Natural killer cell (primary cell): ENCODE data around the gene CAPG. TPM values are rescaled to one million over a fixed set of nuclear protein-coding genes. Genes with fewer than 3 reads are reported as not detected.

Experiments
- ATAC-seq, 3 donors: fragments of 150-1000 bp in 2 of 3; fragments of 200-7000 bp in 1 of 3; cut with Tn5 transposase; 1 replicate in 1 of 3; 2 replicates in 2 of 3; pipeline ENCODE4 v1.10.0; 2021; ENCODE audit warnings: mild to moderate bottlenecking in 2 of 3, moderate library complexity in 2 of 3
- DNase-seq, 2 donors: peaks; one replicate each; pipeline versions ENCODE4 v3.0.0 to v3.0.0-alpha.2; 2013 to 2021; ENCODE audit warnings: mixed read lengths in 1 of 2
- H3K27ac ChIP-seq: one replicate; pipeline ENCODE4 v1.5.1; 2013; ENCODE audit warnings: mild to moderate bottlenecking, low read length
- H3K27me3 ChIP-seq: one replicate; pipeline ENCODE4 v1.6.1; 2013; ENCODE audit warnings: low read length; ENCODE audit not compliant: control insufficient read depth, insufficient read depth
- H3K36me3 ChIP-seq: one replicate; pipeline ENCODE4 v1.6.1; 2013; ENCODE audit warnings: low read length; ENCODE audit not compliant: control insufficient read depth, insufficient read depth
- H3K4me1 ChIP-seq: one replicate; pipeline ENCODE4 v1.6.1; 2013; ENCODE audit warnings: low read length; ENCODE audit not compliant: control insufficient read depth, insufficient read depth
- H3K4me3 ChIP-seq: one replicate; pipeline ENCODE4 v1.5.1; 2013; ENCODE audit warnings: low read length
- H3K9me3 ChIP-seq: one replicate; pipeline ENCODE4 v1.6.1; 2013; ENCODE audit warnings: low read length; ENCODE audit not compliant: control insufficient read depth, insufficient read depth
- H3K27ac Mint-ChIP-seq, 2 donors: one replicate each; pipeline ENCODE4 v1.8.0; 2022; ENCODE audit warnings: mild to moderate bottlenecking in 2 of 2, mixed read lengths in 2 of 2, moderate library complexity in 1 of 2
- H3K27me3 Mint-ChIP-seq, 2 donors: one replicate each; pipeline ENCODE4 v1.8.0; 2022; ENCODE audit warnings: low read depth in 2 of 2, mixed read lengths in 2 of 2
- H3K36me3 Mint-ChIP-seq: one replicate; pipeline ENCODE4 v1.8.0; 2022; ENCODE audit warnings: mixed read lengths
- H3K4me1 Mint-ChIP-seq, 2 donors: one replicate each; pipeline ENCODE4 v1.8.0; 2022; ENCODE audit warnings: mixed read lengths in 2 of 2
- H3K4me3 Mint-ChIP-seq: one replicate; pipeline ENCODE4 v1.8.0; 2022; ENCODE audit warnings: mild to moderate bottlenecking, moderate library complexity, mixed read lengths
- H3K9me3 Mint-ChIP-seq, 2 donors: one replicate each; pipeline ENCODE4 v1.8.0; 2022; ENCODE audit warnings: mixed read lengths in 2 of 2
- CTCF ChIP-seq: fragments of 200-600 bp; IDR thresholded peaks from one replicate; pipeline ENCODE4 v1.8.0; 2022; ENCODE audit warnings: antibody characterized with exemption
- WGBS: methylation state at CpG from one replicate; pipeline ENCODE4 v1.1.7; 2013; ENCODE audit warnings: missing lambda C conversion rate; ENCODE audit not compliant: insufficient coverage; 5-methylcytosine and 5-hydroxymethylcytosine counted together
- intact Hi-C: fragments of 100-400 bp; cut with micrococcal nuclease; formaldehyde crosslinking; loops from one replicate; pipeline ENCODE4 v1.14.2; 2022
- total RNA-seq, 4 donors: library from RNA; stranded (reverse); fragments of 120-200 nt in 1 of 4; gene quantifications; one replicate each; pipeline versions ENCODE4 v1.2.3 to v1.2.4, GENCODE V29; 2013 to 2022

The CAPG gene
- total RNA-seq, 3 donors from 2014 or later (not counting 1 experiment from before 2014, with no cell fraction given): 10.6 to 50.3 (median 19.3) TPM

- Histone ChIP-seq H3K27me3 (no peaks in the 10 kb centered on the region), H3K36me3 (no peaks in the 10 kb centered on the region), H3K9me3 (no peaks in the 10 kb centered on the region), H3K4me3 (no peak overlapping the region), H3K4me1 (no peaks in the 10 kb centered on the region), H3K27ac (no peak overlapping the region)
- Mint-ChIP-seq H3K4me1 (no peaks in the 10 kb centered on the region), H3K27me3 (peaks cover 0 to 8% of the 10 kb centered on the region in 2 donors), H3K27ac (no peak overlapping the region), H3K36me3 (no peaks in the 10 kb centered on the region), H3K9me3 (no peaks in the 10 kb centered on the region), H3K4me3 (no peak overlapping the region)
- no peak for TF ChIP-seq CTCF
- intact Hi-C loops: no loop called here
- WGBS: 84% methylated on average over 6 of the region's 6 CpGs
- ATAC-seq (no peak), DNase-seq (no peak)
Observed at GRCh38 chr2:85457877-85458316, 47.7 kb upstream of the CAPG start.

DNA sequence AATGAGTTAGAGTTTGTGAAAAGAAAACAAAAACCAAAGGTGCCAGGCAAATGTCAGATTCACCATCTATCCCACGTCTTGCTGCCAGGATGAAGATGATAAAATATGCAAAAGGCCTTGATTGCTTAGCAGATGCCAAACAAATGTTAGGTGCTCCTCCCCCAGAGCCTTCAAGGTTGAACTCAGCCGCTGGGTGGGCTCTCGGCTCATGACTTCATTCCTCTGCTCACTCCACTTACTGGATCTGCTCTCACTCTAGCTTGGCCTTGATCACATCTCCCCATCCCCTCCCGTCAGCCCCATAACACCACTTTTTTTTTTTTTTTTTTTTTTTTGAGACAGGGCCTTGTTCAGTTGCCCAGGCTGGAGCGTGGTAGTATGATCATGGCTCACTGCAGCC, 46.9 kb upstream of the CAPG start:
- Mint-ChIP-seq H3K36me3 (no peaks in the 10 kb centered on the region), H3K4me1 (no peaks in the 10 kb centered on the region), H3K27ac (no peak overlapping the region), H3K4me3 (no peak overlapping the region), H3K27me3 (peaks cover 0 to 8% of the 10 kb centered on the region in 2 donors), H3K9me3 (no peaks in the 10 kb centered on the region)
- WGBS: 88% methylated on average over 5 of the region's 5 CpGs
- DNase-seq (no peak), ATAC-seq (no peak)
- no peak overlapping the region for H3K27ac ChIP-seq
- intact Hi-C loops: no loop called here
- no peaks in the 10 kb centered on the region for H3K27me3 ChIP-seq
- H3K4me1 ChIP-seq: no peaks in the 10 kb centered on the region
- no peaks in the 10 kb centered on the region for H3K9me3 ChIP-seq
- no peaks in the 10 kb centered on the region for H3K36me3 ChIP-seq
- no peak overlapping the region for H3K4me3 ChIP-seq
- no peak for TF ChIP-seq CTCF

DNA sequence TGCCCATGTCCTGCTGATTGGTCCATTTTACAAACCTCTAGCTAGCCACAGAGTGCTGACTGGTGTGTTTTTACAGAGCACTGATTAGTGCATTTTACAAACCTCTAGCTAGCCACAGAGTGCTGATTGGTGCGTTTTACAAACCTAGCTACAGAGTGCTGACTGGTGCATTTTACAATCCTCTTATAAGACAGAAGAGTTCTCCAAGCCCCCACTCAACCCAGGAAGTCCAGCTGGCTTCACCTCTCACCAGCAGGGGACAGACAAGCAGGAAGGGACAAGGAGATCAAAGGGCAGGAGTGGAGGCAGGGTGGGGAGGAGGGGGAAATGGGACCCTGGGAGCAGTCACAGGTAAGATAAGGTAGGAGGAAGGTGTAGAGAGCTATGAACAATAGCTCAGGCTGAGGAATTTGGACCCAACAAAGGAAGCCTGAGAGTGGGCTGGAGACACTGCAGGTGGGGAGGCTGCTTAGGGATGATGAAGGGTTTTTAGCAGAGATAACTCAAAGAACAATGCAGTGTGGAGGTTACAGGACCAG, 45.5 kb upstream of the CAPG start:
- TF ChIP-seq CTCF: no peak
- peaks cover 0 to 8% of the 10 kb centered on the region in 2 donors for H3K27me3 Mint-ChIP-seq
- Histone ChIP-seq H3K27ac (no peak overlapping the region), H3K4me3 (no peak overlapping the region), H3K4me1 (no peaks in the 10 kb centered on the region), H3K9me3 (no peaks in the 10 kb centered on the region), H3K36me3 (no peaks in the 10 kb centered on the region), H3K27me3 (no peaks in the 10 kb centered on the region)
- no peak overlapping the region for H3K27ac Mint-ChIP-seq
- intact Hi-C loops: no loop called here
- WGBS: 85% methylated on average over 1 of the region's 1 CpG
- no peaks in the 10 kb centered on the region for H3K4me1 Mint-ChIP-seq
- H3K9me3 Mint-ChIP-seq: no peaks in the 10 kb centered on the region
- DNase-seq (no peak), ATAC-seq (no peak)
- H3K36me3 Mint-ChIP-seq: no peaks in the 10 kb centered on the region
- no peak overlapping the region for H3K4me3 Mint-ChIP-seq

- H3K27me3 ChIP-seq: no peaks in the 10 kb centered on the region
- ATAC-seq: no peak
- H3K27ac ChIP-seq: no peak overlapping the region
- no peak overlapping the region for H3K4me3 ChIP-seq
- H3K36me3 ChIP-seq: no peaks in the 10 kb centered on the region
- Mint-ChIP-seq H3K27ac (no peak overlapping the region), H3K27me3 (peaks cover 0 to 8% of the 10 kb centered on the region in 2 donors), H3K9me3 (no peaks in the 10 kb centered on the region), H3K4me3 (no peak overlapping the region), H3K4me1 (no peaks in the 10 kb centered on the region), H3K36me3 (no peaks in the 10 kb centered on the region)
- 73% methylated on average over 7 of the region's 7 CpGs for WGBS
- no peaks in the 10 kb centered on the region for H3K4me1 ChIP-seq
- intact Hi-C loops: no loop called here
- H3K9me3 ChIP-seq: no peaks in the 10 kb centered on the region
- no peak for TF ChIP-seq CTCF
- DNase-seq: no peak
Observed at GRCh38 chr2:85453571-85453970, 43.4 kb upstream of the CAPG start.
